Osteocyte (in vitro differentiated cells): Measurements from ENCODE around the gene IL20RB. TPM values are rescaled to one million over a fixed set of nuclear protein-coding genes. Genes with fewer than 3 reads are reported as not detected.

ENCODE experiments used
- DNase-seq: peaks from one replicate; pipeline ENCODE4 v3.0.0; 2021; ENCODE audit warnings: mixed read lengths; ENCODE audit not compliant: unreplicated experiment; ENCODE audit errors: extremely low spot score
- H3K27ac Mint-ChIP-seq: one replicate; pipeline ENCODE4 v1.8.0; 2021; ENCODE audit warnings: mild to moderate bottlenecking, mixed read lengths; ENCODE audit not compliant: unreplicated experiment
- H3K27me3 Mint-ChIP-seq: one replicate; pipeline ENCODE4 v1.8.0; 2021; ENCODE audit warnings: mixed read lengths; ENCODE audit not compliant: unreplicated experiment
- H3K36me3 Mint-ChIP-seq: one replicate; pipeline ENCODE4 v1.8.0; 2021; ENCODE audit warnings: mixed read lengths; ENCODE audit not compliant: unreplicated experiment
- H3K4me1 Mint-ChIP-seq: one replicate; pipeline ENCODE4 v1.8.0; 2021; ENCODE audit warnings: mixed read lengths; ENCODE audit not compliant: unreplicated experiment
- H3K4me3 Mint-ChIP-seq: one replicate; pipeline ENCODE4 v1.8.0; 2021; ENCODE audit warnings: mild to moderate bottlenecking, moderate library complexity, mixed read lengths; ENCODE audit not compliant: unreplicated experiment
- H3K9me3 Mint-ChIP-seq: one replicate; pipeline ENCODE4 v1.8.0; 2021; ENCODE audit warnings: mixed read lengths; ENCODE audit not compliant: unreplicated experiment
- CTCF ChIP-seq: fragments of 200-600 bp; sonication (generic); IDR thresholded peaks from 2 replicates; pipeline ENCODE4 v1.5.0; 2021; ENCODE audit warnings: antibody characterized with exemption, mild to moderate bottlenecking, moderate library complexity
- total RNA-seq: library from RNA; stranded (reverse); gene quantifications from 2 replicates; pipeline ENCODE4 v1.2.1, GENCODE V29; 2021

The IL20RB gene
- total RNA-seq, 1 donor from 2014 or later, result not detected

- no peaks in the 10 kb centered on the region for H3K27me3 Mint-ChIP-seq
- H3K4me1 Mint-ChIP-seq, result peaks cover 5% of the 10 kb centered on the region
These were observed 43.0 kb upstream of the IL20RB start for GRCh38 chr3:136914739-136915138.

GRCh38 chr3:136916223-136916622 lies 41.6 kb upstream of the IL20RB start:
- Mint-ChIP-seq H3K4me3 (no peak overlapping the region), H3K27me3 (no peaks in the 10 kb centered on the region), H3K27ac (no peak overlapping the region), H3K9me3 (peaks cover 20% of the 10 kb centered on the region), H3K4me1 (peaks cover 3% of the 10 kb centered on the region), H3K36me3 (peaks cover 16% of the 10 kb centered on the region)
- no peak for TF ChIP-seq CTCF
- no peak for DNase-seq

More at GRCh38 chr3:136914739-136915138, 43.0 kb upstream of the IL20RB start:
- DNase-seq, result no peak
- no peak for TF ChIP-seq CTCF
- Mint-ChIP-seq H3K27ac (no peak overlapping the region), H3K9me3 (peaks cover 16% of the 10 kb centered on the region), H3K36me3 (peaks cover 17% of the 10 kb centered on the region), H3K4me3 (no peak overlapping the region)

- no peak overlapping the region for H3K4me3 Mint-ChIP-seq
- peaks cover 5% of the 10 kb centered on the region for H3K36me3 Mint-ChIP-seq
- H3K4me1 Mint-ChIP-seq, result no peaks in the 10 kb centered on the region
- DNase-seq, result no peak
- TF ChIP-seq CTCF, result no peak
- no peaks in the 10 kb centered on the region for H3K27me3 Mint-ChIP-seq
- H3K27ac Mint-ChIP-seq, result no peak overlapping the region
- peaks cover 12% of the 10 kb centered on the region for H3K9me3 Mint-ChIP-seq
These were observed 37.8 kb upstream of the IL20RB start for GRCh38 chr3:136919799-136920580.

GRCh38 chr3:136920904-136921611 lies 36.7 kb upstream of the IL20RB start:
- DNase-seq, result no peak
- Mint-ChIP-seq H3K36me3 (peaks cover 5% of the 10 kb centered on the region), H3K4me1 (peaks cover 3% of the 10 kb centered on the region), H3K27me3 (no peaks in the 10 kb centered on the region), H3K4me3 (no peak overlapping the region), H3K27ac (no peak overlapping the region), H3K9me3 (peaks cover 7% of the 10 kb centered on the region)
- TF ChIP-seq CTCF, result no peak
